ENCODE results near the gene G3BP2. TPM values are rescaled to one million over a fixed set of nuclear protein-coding genes. Genes with fewer than 3 reads are reported as not detected.

G3BP2 gene
- total and polyA plus RNA-seq, 2 experiments from 2014 or later: 36.0 to 133 TPM

- Histone ChIP-seq H3K27me3 (replicated peaks; ENCODE audit: insufficient read depth) (no peaks in the 10 kb centered on the region), H3K79me2 (ENCODE audit: insufficient read depth) (no peaks in the 10 kb centered on the region), H3K27ac (no peak overlapping the region), H2AFZ (no peak overlapping the region), H4K20me1 (ENCODE audit: insufficient read depth) (no peaks in the 10 kb centered on the region), H3K4me2 (ENCODE audit: unreplicated experiment) (no peak overlapping the region), H3F3A (ENCODE audit: insufficient read depth) (no peaks in the 10 kb centered on the region), H3K4me1 (ENCODE audit: insufficient read depth) (no peaks in the 10 kb centered on the region), H3K9ac (no peak overlapping the region), H3K4me3 (no peak overlapping the region), H3K9me2 (ENCODE audit: insufficient read depth) (no peaks in the 10 kb centered on the region), H3K36me3 (ENCODE audit: low read depth) (no peaks in the 10 kb centered on the region), H3K9me3 (ENCODE audit: low read depth) (no peaks in the 10 kb centered on the region)
- in situ Hi-C loops (cut with MboI): no loop called here
- whole genome bisulfite sequencing, 2 experiments (ENCODE audit: low coverage in 1 of 2, low lambda C conversion rate in 2 of 2, missing lambda C conversion rate in 2 of 2): 45 to 60% methylated on average over 3 of the region's 3 CpGs
- peak; percentile 58 for DNase-seq
- TF ChIP-seq EZH2phosphoT487 (IDR thresholded peaks at IDR 0.05; ENCODE audit: insufficient read depth, low read depth) (no peak), EZH2 (IDR thresholded peaks at IDR 0.05; ENCODE audit: insufficient read depth, poor library complexity, severe bottlenecking) (no peak)
Measured at GRCh38 chr4:75598390-75598789, 74.8 kb downstream of the G3BP2 start.

GRCh38 chr4:75596061-75596460 is 77.2 kb downstream of the G3BP2 start:
- 20 to 27% methylated on average over 3 of the region's 3 CpGs for WGBS, 2 experiments (ENCODE audit: low coverage in 1 of 2, low lambda C conversion rate in 2 of 2, missing lambda C conversion rate in 2 of 2)
- TF ChIP-seq EZH2phosphoT487 (IDR thresholded peaks at IDR 0.05; ENCODE audit: insufficient read depth, low read depth) (no peak), EZH2 (IDR thresholded peaks at IDR 0.05; ENCODE audit: insufficient read depth, poor library complexity, severe bottlenecking) (no peak)
- no peak for DNase-seq

GRCh38 chr4:75593393-75593792 is 79.8 kb downstream of the G3BP2 start:
- Histone ChIP-seq H3F3A (ENCODE audit: insufficient read depth) (no peaks in the 10 kb centered on the region), H3K27ac (no peak overlapping the region), H3K9ac (no peak overlapping the region), H3K9me2 (ENCODE audit: insufficient read depth) (no peaks in the 10 kb centered on the region), H3K79me2 (ENCODE audit: insufficient read depth) (no peaks in the 10 kb centered on the region), H3K4me3 (no peak overlapping the region), H3K4me2 (ENCODE audit: unreplicated experiment) (no peak overlapping the region), H4K20me1 (ENCODE audit: insufficient read depth) (no peaks in the 10 kb centered on the region), H3K27me3 (replicated peaks; ENCODE audit: insufficient read depth) (no peaks in the 10 kb centered on the region), H3K36me3 (ENCODE audit: low read depth) (no peaks in the 10 kb centered on the region), H3K4me1 (ENCODE audit: insufficient read depth) (no peaks in the 10 kb centered on the region), H3K9me3 (ENCODE audit: low read depth) (no peaks in the 10 kb centered on the region), H2AFZ (no peak overlapping the region)
- TF ChIP-seq EZH2phosphoT487 (IDR thresholded peaks at IDR 0.05; ENCODE audit: insufficient read depth, low read depth) (no peak), EZH2 (IDR thresholded peaks at IDR 0.05; ENCODE audit: insufficient read depth, poor library complexity, severe bottlenecking) (no peak)
- no peak for DNase-seq
- WGBS, 2 experiments (ENCODE audit: low coverage in 1 of 2, low lambda C conversion rate in 2 of 2, missing lambda C conversion rate in 2 of 2): 39 to 61% methylated on average over 1 of the region's 1 CpG
- in situ Hi-C loops (cut with MboI): no loop called here

More at GRCh38 chr4:75596061-75596460, 77.2 kb downstream of the G3BP2 start:
- Histone ChIP-seq H3K9ac (no peak overlapping the region), H3K36me3 (ENCODE audit: low read depth) (no peaks in the 10 kb centered on the region), H2AFZ (no peak overlapping the region), H3K27ac (no peak overlapping the region), H3K4me3 (no peak overlapping the region), H3K9me3 (ENCODE audit: low read depth) (no peaks in the 10 kb centered on the region), H3K79me2 (ENCODE audit: insufficient read depth) (no peaks in the 10 kb centered on the region), H3F3A (ENCODE audit: insufficient read depth) (no peaks in the 10 kb centered on the region), H3K27me3 (replicated peaks; ENCODE audit: insufficient read depth) (no peaks in the 10 kb centered on the region), H4K20me1 (ENCODE audit: insufficient read depth) (no peaks in the 10 kb centered on the region), H3K4me2 (ENCODE audit: unreplicated experiment) (no peak overlapping the region), H3K4me1 (ENCODE audit: insufficient read depth) (no peaks in the 10 kb centered on the region), H3K9me2 (ENCODE audit: insufficient read depth) (no peaks in the 10 kb centered on the region)
- in situ Hi-C loops (cut with MboI): no loop called here

Small RNA genes within 50 kb of the gene (small RNA-seq; reads per million reads assigned to genes)
- gene RF00019 (ENCODE audit: low read depth, low replicate concordance): not detected

Other genes with a start within 250 kb of the G3BP2 start
- gene RCHY1, start 159.0 kb downstream of the G3BP2 start, total RNA-seq (2014; rRNA removed; shearing (Covaris generic)): 10.5 and 23.6 TPM in 2 replicates
- gene RCHY1, start 159.0 kb downstream of the G3BP2 start, polyA plus RNA-seq (2016; fragmentation: Nextera tagmentation; extraction: Ambion mirVana): 16.9 and 18.8 TPM in 2 replicates
- 17.3 and 23.5 TPM in 2 replicates for gene THAP6, start 158.9 kb downstream of the G3BP2 start, total RNA-seq (2014; rRNA removed; shearing (Covaris generic))
- gene THAP6, start 158.9 kb downstream of the G3BP2 start, polyA plus RNA-seq (2016; fragmentation: Nextera tagmentation; extraction: Ambion mirVana): 13.2 TPM in 2 replicates
- gene ODAPH, start 117.3 kb downstream of the G3BP2 start, total RNA-seq (2014; rRNA removed; shearing (Covaris generic)): not detected in 2 replicates
- gene ODAPH, start 117.3 kb downstream of the G3BP2 start, polyA plus RNA-seq (2016; fragmentation: Nextera tagmentation; extraction: Ambion mirVana): not detected in 2 replicates
- gene CDKL2, start 42.9 kb downstream of the G3BP2 start, total RNA-seq (2014; rRNA removed; shearing (Covaris generic)): not detected in 2 replicates
- gene CDKL2, start 42.9 kb downstream of the G3BP2 start, polyA plus RNA-seq (2016; fragmentation: Nextera tagmentation; extraction: Ambion mirVana): not detected in 2 replicates
- 117 and 208 TPM in 2 replicates for gene USO1, start 51.2 kb upstream of the G3BP2 start, total RNA-seq (2014; rRNA removed; shearing (Covaris generic))
- gene USO1, start 51.2 kb upstream of the G3BP2 start, polyA plus RNA-seq (2016; fragmentation: Nextera tagmentation; extraction: Ambion mirVana): 72.0 and 74.2 TPM in 2 replicates
- not detected in 2 replicates for gene PPEF2, start 229.0 kb upstream of the G3BP2 start, total RNA-seq (2014; rRNA removed; shearing (Covaris generic))
- not detected in 2 replicates for gene PPEF2, start 229.0 kb upstream of the G3BP2 start, polyA plus RNA-seq (2016; fragmentation: Nextera tagmentation; extraction: Ambion mirVana)

Data from GM23248 (cell line).